ENCODE results near the gene SVIL.

The SVIL gene

GRCh38 chr10:29634764-29635625 lies at the start of gene SVIL:
TSS of gene SVIL (minus strand) at chr10:29634971. CDS start at chr10:29555058, 79,913 bp downstream.
- no peak for DNase-seq

GRCh38 chr10:29681676-29682448 lies 47.1 kb upstream of the SVIL start:
- no peak for DNase-seq

- no peak for DNase-seq
Observed at GRCh38 chr10:29680091-29680490, 45.3 kb upstream of the SVIL start.

GRCh38 chr10:29676732-29677131 lies 42.0 kb upstream of the SVIL start:
- DNase-seq, result no peak

GRCh38 chr10:29675984-29676383 lies 41.2 kb upstream of the SVIL start:
- DNase-seq, result no peak

- DNase-seq, result no peak
Observed at GRCh38 chr10:29671968-29672367, 37.2 kb upstream of the SVIL start.

- no peak for DNase-seq
Observed at GRCh38 chr10:29671228-29671780, 36.5 kb upstream of the SVIL start.

GRCh38 chr10:29670761-29671160 lies 36.0 kb upstream of the SVIL start:
- DNase-seq, result no peak

GRCh38 chr10:29669149-29669548 lies 34.4 kb upstream of the SVIL start:
- DNase-seq, result no peak

GRCh38 chr10:29668628-29669027 lies 33.9 kb upstream of the SVIL start:
- DNase-seq, result no peak

- DNase-seq, result no peak
Observed at GRCh38 chr10:29667191-29667590, 32.4 kb upstream of the SVIL start.

GRCh38 chr10:29666201-29666600 lies 31.4 kb upstream of the SVIL start:
- no peak for DNase-seq

GRCh38 chr10:29663718-29664117 lies 28.9 kb upstream of the SVIL start:
- DNase-seq, result no peak

GRCh38 chr10:29658984-29659965 lies 24.5 kb upstream of the SVIL start:
- DNase-seq, result peak; percentile 56

- peak; percentile 0 for DNase-seq
Observed at GRCh38 chr10:29657719-29658274, 23.0 kb upstream of the SVIL start.

- DNase-seq, result no peak
Observed at GRCh38 chr10:29656451-29656992, 21.8 kb upstream of the SVIL start.

- DNase-seq, result no peak
Observed at GRCh38 chr10:29652192-29652591, 17.4 kb upstream of the SVIL start.

- no peak for DNase-seq
Observed at GRCh38 chr10:29651767-29652166, 17.0 kb upstream of the SVIL start.

GRCh38 chr10:29650552-29650944 lies 15.8 kb upstream of the SVIL start:
- no peak for DNase-seq

- DNase-seq, result peak; percentile 9
Observed at GRCh38 chr10:29649561-29650551, 15.1 kb upstream of the SVIL start.

GRCh38 chr10:29648983-29649268 lies 14.2 kb upstream of the SVIL start:
- no peak for DNase-seq
